K562 (cell line): ENCODE measurements around the gene NOSIP. TPM values are rescaled to one million over a fixed set of nuclear protein-coding genes. Genes with fewer than 3 reads are reported as not detected.

Experiments used
- ATAC-seq: fragments of 200-7000 bp; cut with Tn5 transposase; 3 replicates; pipeline ENCODE4 v1.9.1; 2020; ENCODE audit warnings: moderate library complexity
- BruUV-seq: library from RNA; stranded (reverse); fragments of 400-500 nt; replicated peaks from 2 replicates; lab custom pipeline; 2021; lab: Mats Ljungman, UMichigan
- CTCF ChIA-PET: fragments of 300-600 bp; formaldehyde crosslinking; extraction: SDS; loops from one replicate; lab custom pipeline; 2021; ENCODE audit warnings: low intra/inter-chr PET ratio; lab: Yijun Ruan, JAX
- POLR2A ChIA-PET: fragments of 300-600, 350-650 bp; sonication (Branson Sonifier 250); formaldehyde crosslinking; extraction: SDS; loops from one replicate; lab custom pipeline; 2021; ENCODE audit warnings: antibody characterized with exemption, inconsistent platforms; lab: Yijun Ruan, JAX
- DNase-seq, 4 experiments: peaks; one replicate each; pipeline versions ENCODE4 v3.0.0 to v3.0.0-alpha.2; 2011 to 2018; ENCODE audit warnings: low spot score in 3 of 4, mixed read lengths in 3 of 4; ENCODE audit errors: extremely low read depth in 1 of 4
- FAIRE-seq: peaks from 2 replicates; lab custom pipeline; 2011; peaks lifted over from hg19 to GRCh38; lab: Jason Lieb, UNC
- H2AFZ ChIP-seq: 2 replicates; pipeline ENCODE4 v1.6.0; 2011; ENCODE audit warnings: low read depth, low read length, control low read depth, inconsistent platforms
- H3K27ac ChIP-seq: fragments of 200-600 bp; 3 replicates; pipeline ENCODE4 v1.8.0; 2011; ENCODE audit warnings: low read depth, mild to moderate bottlenecking, control low read depth, inconsistent platforms, low read length, moderate library complexity, mixed read lengths; ENCODE audit errors: extremely low read depth
- H3K27me3 ChIP-seq, 2 experiments: fragments of 300-600 bp in 1 of 2; 2 replicates in 1 of 2; 3 replicates in 1 of 2; pipeline versions ENCODE4 v1.6.0 to v1.8.0; 2011; ENCODE audit warnings: inconsistent platforms in 2 of 2, low read length in 2 of 2, mild to moderate bottlenecking in 1 of 2, mixed read lengths in 1 of 2, moderate library complexity in 1 of 2; ENCODE audit not compliant: control insufficient read depth in 2 of 2, insufficient read depth in 2 of 2
- H3K36me3 ChIP-seq: fragments of 300-600 bp; 3 replicates; pipeline ENCODE4 v1.8.0; 2011; ENCODE audit warnings: mild to moderate bottlenecking, low read length, inconsistent platforms; ENCODE audit not compliant: control insufficient read depth, insufficient read depth
- H3K4me1 ChIP-seq, 2 experiments: fragments of 200-600 bp in 1 of 2; replicated peaks in 1 of 2; 2 replicates in 1 of 2; 3 replicates in 1 of 2; pipeline versions ENCODE4 v1.5.1 to v1.8.0; 2011; ENCODE audit warnings: inconsistent platforms in 2 of 2, low read length in 2 of 2, mild to moderate bottlenecking in 1 of 2, mixed read lengths in 1 of 2, moderate library complexity in 1 of 2; ENCODE audit not compliant: control insufficient read depth in 2 of 2, insufficient read depth in 2 of 2
- H3K4me2 ChIP-seq: 2 replicates; pipeline ENCODE4 v1.6.1; 2011; ENCODE audit warnings: low read length, control low read depth, inconsistent platforms, mixed read lengths; ENCODE audit not compliant: insufficient read depth
- H3K4me3 ChIP-seq: fragments of 200-600 bp; sonication (generic), shearing (Covaris generic); 2 replicates; pipeline ENCODE4 v1.5.1; 2016; ENCODE audit warnings: control low read depth, inconsistent platforms
- H3K79me2 ChIP-seq: fragments of 200-600 bp; 3 replicates; pipeline ENCODE4 v1.8.0; 2011; ENCODE audit warnings: low read length, inconsistent platforms; ENCODE audit not compliant: control insufficient read depth, insufficient read depth
- H3K9ac ChIP-seq, 2 experiments: 2 replicates each; pipeline versions ENCODE4 v1.6.0 to v1.6.1; 2011; ENCODE audit warnings: low read depth in 2 of 2, low read length in 2 of 2, control low read depth in 1 of 2, inconsistent platforms in 1 of 2, mild to moderate bottlenecking in 1 of 2, mixed read lengths in 1 of 2; ENCODE audit not compliant: insufficient read depth in 1 of 2
- H3K9me1 ChIP-seq: one replicate; pipeline ENCODE4 v1.6.0; 2011; ENCODE audit warnings: inconsistent platforms, mild to moderate bottlenecking, low read length, moderate library complexity; ENCODE audit not compliant: control insufficient read depth, insufficient read depth
- H3K9me3 ChIP-seq: replicated peaks from 2 replicates; pipeline ENCODE4 v1.5.1; 2011; ENCODE audit warnings: low read depth, low read length, inconsistent platforms; ENCODE audit not compliant: control insufficient read depth, insufficient read depth
- H4K20me1 ChIP-seq: replicated peaks from 2 replicates; pipeline ENCODE4 v1.6.1; 2011; ENCODE audit warnings: low read length, inconsistent platforms, mixed read lengths; ENCODE audit not compliant: control insufficient read depth, insufficient read depth
- FOXJ3 ChIP-seq: sonication (generic); formaldehyde crosslinking; IDR thresholded peaks from 2 replicates; pipeline ENCODE4 v1.4.0; 2020; ENCODE audit warnings: mild to moderate bottlenecking, missing genetic modification reagents
- FOXK1 ChIP-seq: sonication (generic); formaldehyde crosslinking; IDR thresholded peaks from 2 replicates; pipeline ENCODE4 v1.8.0; 2022; ENCODE audit warnings: missing genetic modification reagents, mild to moderate bottlenecking, borderline replicate concordance
- SAFB ChIP-seq: fragments of 200-400 bp; formaldehyde crosslinking; IDR thresholded peaks from 2 replicates; pipeline ENCODE4 v1.6.1; 2017; ENCODE audit warnings: low read depth, low read length, borderline replicate concordance
- STAG1 ChIP-seq: sonication (generic); formaldehyde crosslinking; IDR thresholded peaks from 2 replicates; pipeline ENCODE4 v1.5.0; 2020; ENCODE audit warnings: missing genetic modification reagents, borderline replicate concordance
- XRCC4 ChIP-seq: IDR thresholded peaks from one replicate; pipeline ENCODE4 v1.6.1; 2011; ENCODE audit not compliant: insufficient read depth, insufficient read length; ENCODE audit errors: extremely low read depth
- ZNF12 ChIP-seq: sonication (generic); formaldehyde crosslinking; IDR thresholded peaks from 2 replicates; pipeline ENCODE4 v1.4.0; 2020; ENCODE audit warnings: mild to moderate bottlenecking, missing genetic modification reagents
- ZNF79 ChIP-seq: fragments of 250-450 bp; sonication (Bioruptor Pico); IDR thresholded peaks from 2 replicates; pipeline ENCODE4 v1.4.0; 2020; ENCODE audit warnings: low read depth, mild to moderate bottlenecking, moderate library complexity
- WGBS: fragments of 100-300 bp; shearing (Covaris generic); methylation state at CpG from one replicate; pipeline ENCODE4 v1.1.6; 2016; ENCODE audit warnings: low coverage, mixed read lengths; ENCODE audit not compliant: insufficient coverage; ENCODE audit errors: missing lambda C conversion rate; 5-methylcytosine and 5-hydroxymethylcytosine counted together
- in situ Hi-C: fragments of 300-500 bp; cut with MboI; formaldehyde crosslinking; loops from 4 replicates; pipeline ENCODE4 v1.15.0; 2018; ENCODE audit warnings: inconsistent platforms, mixed read lengths
- intact Hi-C: fragments of 100-400 bp; cut with micrococcal nuclease; formaldehyde crosslinking; loops from 2 replicates; pipeline ENCODE4 v1.14.2; 2022
- polyA plus RNA-seq, 8 experiments: library from polyadenylated mRNA; depleted of rRNA in 4 of 8; stranded (reverse) in 5 of 8; unstranded in 3 of 8; fragments of >200 nt; fragmentation: Nextera tagmentation in 2 of 8; fragmentation: Illumina TruSeq in 1 of 8; extraction: Ambion mirVana in 2 of 8; extraction: Trizol in 1 of 8; gene quantifications; 2 replicates each; pipeline versions ENCODE4 v1.2.1 to v1.2.3, GENCODE V29; 2011 to 2014; ENCODE audit warnings: inconsistent platforms in 1 of 8, missing spikeins in 1 of 8
- total RNA-seq, 7 experiments: library from RNA; depleted of rRNA in 6 of 7; stranded (reverse); fragments of >200 nt in 6 of 7; fragmentation: Illumina TruSeq in 2 of 7; extraction: Trizol in 2 of 7; gene quantifications; 2 replicates each; pipeline versions ENCODE4 v1.2.1 to v1.2.3, GENCODE V29; 2011 to 2021; ENCODE audit warnings: low replicate concordance in 1 of 7
- TF ChIP-seq, protein P1 (sequence below), 2 experiments: fragments of 450-650 bp; IDR thresholded peaks; 2 replicates each; pipeline ENCODE4 v1.6.1; 2016
- TF ChIP-seq, protein P2 (sequence below): IDR thresholded peaks from 2 replicates; pipeline ENCODE4 v1.6.1; 2012; ENCODE audit warnings: low read depth, low read length, improper control_type of control experiment, borderline replicate concordance
- TF ChIP-seq, protein P3 (sequence below): fragments of 450-650 bp; formaldehyde crosslinking; IDR thresholded peaks from 2 replicates; pipeline ENCODE4 v1.4.0; 2022; ENCODE audit warnings: missing genetic modification characterization

NOSIP gene
- total and polyA plus RNA-seq, 9 of the 15 experiments (the other 6 are each of a cell fraction or from before 2014, with no cell fraction given): 14.4 to 153 (median 79.9) TPM

DNA sequence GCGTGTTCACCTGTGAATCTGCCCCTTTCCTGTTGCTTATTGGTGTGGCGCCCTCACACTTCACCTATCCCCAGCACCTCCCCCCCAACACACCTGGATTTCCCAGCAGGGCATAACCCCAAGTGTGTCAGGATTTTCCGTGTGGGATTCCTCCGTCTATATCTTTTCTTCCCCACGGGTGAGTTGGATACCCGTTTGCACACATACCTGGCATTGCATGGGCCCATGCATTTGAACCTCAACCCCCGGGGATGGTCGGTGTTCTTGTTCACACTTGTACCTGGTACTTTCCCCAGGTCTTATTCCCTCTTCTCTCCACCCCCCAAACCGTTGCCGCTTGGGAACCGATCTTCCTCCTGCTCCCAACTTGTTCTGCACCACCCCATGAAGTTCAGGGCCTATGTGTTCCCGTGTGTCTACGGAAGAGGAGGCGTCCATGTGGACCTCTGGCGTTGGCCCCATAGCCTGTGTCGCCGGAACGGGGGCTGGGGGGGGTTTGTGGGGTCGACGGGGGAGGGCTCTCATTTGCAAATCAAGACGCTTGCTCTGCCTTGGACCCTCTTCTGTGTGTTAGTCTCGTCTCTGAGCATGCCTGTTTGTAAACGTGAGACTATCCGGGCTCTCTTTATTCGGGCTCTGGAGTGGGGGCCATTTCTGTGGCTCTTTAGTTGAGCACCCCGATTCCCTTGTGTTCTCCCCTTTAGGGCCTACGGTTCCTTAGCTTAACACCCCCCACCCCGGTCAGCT is 12.3 kb upstream of the NOSIP start (continued):
- TF ChIP-seq, protein P1, sequence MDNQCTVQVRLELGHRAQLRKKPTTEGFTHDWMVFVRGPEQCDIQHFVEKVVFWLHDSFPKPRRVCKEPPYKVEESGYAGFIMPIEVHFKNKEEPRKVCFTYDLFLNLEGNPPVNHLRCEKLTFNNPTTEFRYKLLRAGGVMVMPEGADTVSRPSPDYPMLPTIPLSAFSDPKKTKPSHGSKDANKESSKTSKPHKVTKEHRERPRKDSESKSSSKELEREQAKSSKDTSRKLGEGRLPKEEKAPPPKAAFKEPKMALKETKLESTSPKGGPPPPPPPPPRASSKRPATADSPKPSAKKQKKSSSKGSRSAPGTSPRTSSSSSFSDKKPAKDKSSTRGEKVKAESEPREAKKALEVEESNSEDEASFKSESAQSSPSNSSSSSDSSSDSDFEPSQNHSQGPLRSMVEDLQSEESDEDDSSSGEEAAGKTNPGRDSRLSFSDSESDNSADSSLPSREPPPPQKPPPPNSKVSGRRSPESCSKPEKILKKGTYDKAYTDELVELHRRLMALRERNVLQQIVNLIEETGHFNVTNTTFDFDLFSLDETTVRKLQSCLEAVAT (IDR thresholded peaks at IDR 0.05): no peak

DNA sequence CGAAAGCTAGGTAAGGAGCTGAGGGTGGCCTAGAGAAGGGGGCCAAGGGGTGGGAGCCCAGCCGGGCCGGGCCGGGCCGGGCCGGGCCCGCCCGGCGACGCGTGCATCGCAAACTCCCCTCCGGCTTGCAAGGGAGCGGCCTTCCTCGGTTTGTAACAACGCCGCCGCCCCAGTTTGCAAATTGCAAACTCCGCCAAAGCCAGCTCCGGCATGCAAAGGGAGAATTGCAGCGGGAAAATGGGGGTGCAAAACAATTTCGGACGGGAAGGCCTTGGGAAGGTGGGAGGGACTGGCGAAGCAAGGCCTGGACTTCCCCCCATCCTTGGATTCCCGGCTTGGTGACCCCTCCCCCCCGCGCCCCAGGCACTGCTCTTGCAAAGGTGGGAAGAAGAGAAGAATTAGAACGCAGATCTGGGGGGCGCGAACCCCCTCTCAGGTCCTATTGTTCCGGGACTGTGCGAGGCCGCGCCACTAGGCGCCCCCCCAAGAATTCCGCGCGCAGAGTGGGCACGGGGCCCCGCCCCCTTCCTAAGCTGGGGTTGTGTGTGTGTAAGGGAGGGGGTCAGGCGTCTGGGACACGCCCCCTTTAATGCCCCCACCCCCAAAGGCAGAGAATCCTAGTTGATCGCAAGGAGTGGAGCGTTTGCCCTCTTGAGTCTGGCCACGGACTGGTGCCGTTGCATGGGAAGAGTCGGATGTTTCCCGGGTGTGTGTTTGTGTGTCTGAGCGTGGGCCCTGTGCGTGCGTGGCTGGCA is 11.6 kb upstream of the NOSIP start:
- ChIA-PET POLR2A (interaction anchor here (0.5 to 1.0 kb wide), 5 partner anchors 48 to 717 kb away, joined by 3 to 9 read pairs (median 3); partner anchors contain the start of genes RRAS and SCAF1), CTCF (no interaction called here)
- FAIRE-seq: no peak
- TSS peak; percentile 40 for BruUV-seq
- Histone ChIP-seq H3K9me1 (peaks cover 3% of the 10 kb centered on the region), H3K9me3 (no peaks in the 10 kb centered on the region), H3K27me3 (no peaks in the 10 kb centered on the region), H2AFZ (peak overlapping the region; percentile 35; the same call in 1 of the 2 replicates), H3K4me1 (peaks cover 10 to 48% of the 10 kb centered on the region in 2 experiments; a peak in 4 of 5 replicates), H3K4me3 (peak overlapping the region; percentile 88), H3K9ac (peak overlapping the region; percentile 62 to 90), H3K36me3 (peaks cover 32% of the 10 kb centered on the region), H3K4me2 (peak overlapping the region; percentile 94), H4K20me1 (peaks cover 6% of the 10 kb centered on the region; the same call in 1 of the 2 replicates), H3K27ac (peak overlapping the region; percentile 85), H3K79me2 (peaks cover 41% of the 10 kb centered on the region)
- in situ Hi-C loops (no loop called here), intact Hi-C loops (loop anchor here (2.0 to 5.0 kb wide), 5 partner anchors 49 to 435 kb away; partner anchors contain the start of genes BCL2L12, HRC, IRF3 and PRMT1)
- ATAC-seq: peak; percentile 2; the same call in 1 of the 3 replicates
- peak; percentile 65 to 72 (median 71) for DNase-seq
- WGBS: under 1% methylated on average over 39 of the region's 51 CpGs
- TF ChIP-seq FOXJ3 (CRISPR knock-in tag) (no peak), ZNF79 (CRISPR knock-in tag) (no peak), ZNF12 (CRISPR knock-in tag) (no peak), XRCC4 (no peak), FOXK1 (no peak), STAG1 (CRISPR knock-in tag) (no peak), SAFB (peak; percentile 72; the same call in 1 of the 2 replicates)
- TF ChIP-seq, protein P2, sequence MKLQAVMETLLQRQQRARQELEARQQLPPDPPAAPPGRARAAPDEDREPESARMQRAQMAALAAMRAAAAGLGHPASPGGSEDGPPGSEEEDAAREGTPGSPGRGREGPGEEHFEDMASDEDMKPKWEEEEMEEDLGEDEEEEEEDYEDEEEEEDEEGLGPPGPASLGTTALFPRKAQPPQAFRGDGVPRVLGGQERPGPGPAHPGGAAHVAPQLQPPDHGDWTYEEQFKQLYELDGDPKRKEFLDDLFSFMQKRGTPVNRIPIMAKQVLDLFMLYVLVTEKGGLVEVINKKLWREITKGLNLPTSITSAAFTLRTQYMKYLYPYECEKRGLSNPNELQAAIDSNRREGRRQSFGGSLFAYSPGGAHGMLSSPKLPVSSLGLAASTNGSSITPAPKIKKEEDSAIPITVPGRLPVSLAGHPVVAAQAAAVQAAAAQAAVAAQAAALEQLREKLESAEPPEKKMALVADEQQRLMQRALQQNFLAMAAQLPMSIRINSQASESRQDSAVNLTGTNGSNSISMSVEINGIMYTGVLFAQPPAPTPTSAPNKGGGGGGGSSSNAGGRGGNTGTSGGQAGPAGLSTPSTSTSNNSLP: no peak
- TF ChIP-seq, protein P3, sequence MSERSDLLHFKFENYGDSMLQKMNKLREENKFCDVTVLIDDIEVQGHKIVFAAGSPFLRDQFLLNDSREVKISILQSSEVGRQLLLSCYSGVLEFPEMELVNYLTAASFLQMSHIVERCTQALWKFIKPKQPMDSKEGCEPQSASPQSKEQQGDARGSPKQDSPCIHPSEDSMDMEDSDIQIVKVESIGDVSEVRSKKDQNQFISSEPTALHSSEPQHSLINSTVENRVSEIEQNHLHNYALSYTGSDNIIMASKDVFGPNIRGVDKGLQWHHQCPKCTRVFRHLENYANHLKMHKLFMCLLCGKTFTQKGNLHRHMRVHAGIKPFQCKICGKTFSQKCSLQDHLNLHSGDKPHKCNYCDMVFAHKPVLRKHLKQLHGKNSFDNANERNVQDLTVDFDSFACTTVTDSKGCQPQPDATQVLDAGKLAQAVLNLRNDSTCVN (CRISPR knock-in tag): no peak
